ENCODE measurements around the gene URAD.

- TF ChIP-seq POLR2A (IDR thresholded peaks at IDR 0.05; ENCODE audit: low read depth, low read length) (no peak), POLR2AphosphoS5 (IDR thresholded peaks at IDR 0.05; ENCODE audit: low read depth, low read length) (no peak), PAX5 (IDR thresholded peaks at IDR 0.05; ENCODE audit: insufficient read depth, low read length, severe bottlenecking) (no peak), POU2F2 (IDR thresholded peaks at IDR 0.05; ENCODE audit: low read depth, low read length) (no peak), TAF1 (IDR thresholded peaks at IDR 0.05; ENCODE audit: low read depth, low read length) (no peak), SPI1 (IDR thresholded peaks at IDR 0.05; ENCODE audit: low read depth, low read length) (no peak)
These were observed 17.9 kb downstream of the URAD start for GRCh38 chr13:27970382-27971235.
